Pulmonary artery endothelial cell (primary cell): ENCODE data around the gene CDX1. TPM values are rescaled to one million over a fixed set of nuclear protein-coding genes. Genes with fewer than 3 reads are reported as not detected.
A peak's percentile ranks its signal among the peaks of the same experiment; 100 is the strongest.

ENCODE experiments used
- DNase-seq: peaks from one replicate; pipeline ENCODE4 v3.0.0-alpha.2; 2011; ENCODE audit warnings: low read depth, low spot score
- total RNA-seq: library from RNA; depleted of rRNA; stranded (reverse); fragments of >200 nt; gene quantifications from 2 replicates; pipeline ENCODE4 v1.2.3, GENCODE V29; 2014

The CDX1 gene
- total RNA-seq: not detected in 2 replicates

DNA sequence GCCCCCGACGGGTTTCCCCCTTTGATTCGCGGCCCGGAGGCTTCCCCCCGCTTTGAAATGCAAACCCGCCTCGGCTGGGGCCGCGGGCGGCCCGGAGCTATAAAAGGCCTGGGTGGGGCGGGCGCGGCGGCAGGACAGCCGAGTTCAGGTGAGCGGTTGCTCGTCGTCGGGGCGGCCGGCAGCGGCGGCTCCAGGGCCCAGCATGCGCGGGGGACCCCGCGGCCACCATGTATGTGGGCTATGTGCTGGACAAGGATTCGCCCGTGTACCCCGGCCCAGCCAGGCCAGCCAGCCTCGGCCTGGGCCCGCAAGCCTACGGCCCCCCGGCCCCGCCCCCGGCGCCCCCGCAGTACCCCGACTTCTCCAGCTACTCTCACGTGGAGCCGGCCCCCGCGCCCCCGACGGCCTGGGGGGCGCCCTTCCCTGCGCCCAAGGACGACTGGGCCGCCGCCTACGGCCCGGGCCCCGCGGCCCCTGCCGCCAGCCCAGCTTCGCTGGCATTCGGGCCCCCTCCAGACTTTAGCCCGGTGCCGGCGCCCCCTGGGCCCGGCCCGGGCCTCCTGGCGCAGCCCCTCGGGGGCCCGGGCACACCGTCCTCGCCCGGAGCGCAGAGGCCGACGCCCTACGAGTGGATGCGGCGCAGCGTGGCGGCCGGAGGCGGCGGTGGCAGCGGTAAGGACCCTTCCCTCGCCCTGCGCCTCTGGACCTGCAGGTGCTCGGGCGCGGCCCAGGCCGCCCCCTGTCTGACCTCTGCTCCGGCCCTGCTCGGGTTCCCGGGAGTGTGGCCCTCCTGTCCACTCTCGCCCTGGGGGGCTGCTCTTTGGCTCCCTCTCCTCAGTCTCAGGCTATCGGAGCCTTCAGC, at the start of gene CDX1:
CDX1 (plus strand) TSS at position 129 of the 862 bp plus-strand sequence; CDS start at position 228, 99 bp downstream.
- DNase-seq: no peak

DNA sequence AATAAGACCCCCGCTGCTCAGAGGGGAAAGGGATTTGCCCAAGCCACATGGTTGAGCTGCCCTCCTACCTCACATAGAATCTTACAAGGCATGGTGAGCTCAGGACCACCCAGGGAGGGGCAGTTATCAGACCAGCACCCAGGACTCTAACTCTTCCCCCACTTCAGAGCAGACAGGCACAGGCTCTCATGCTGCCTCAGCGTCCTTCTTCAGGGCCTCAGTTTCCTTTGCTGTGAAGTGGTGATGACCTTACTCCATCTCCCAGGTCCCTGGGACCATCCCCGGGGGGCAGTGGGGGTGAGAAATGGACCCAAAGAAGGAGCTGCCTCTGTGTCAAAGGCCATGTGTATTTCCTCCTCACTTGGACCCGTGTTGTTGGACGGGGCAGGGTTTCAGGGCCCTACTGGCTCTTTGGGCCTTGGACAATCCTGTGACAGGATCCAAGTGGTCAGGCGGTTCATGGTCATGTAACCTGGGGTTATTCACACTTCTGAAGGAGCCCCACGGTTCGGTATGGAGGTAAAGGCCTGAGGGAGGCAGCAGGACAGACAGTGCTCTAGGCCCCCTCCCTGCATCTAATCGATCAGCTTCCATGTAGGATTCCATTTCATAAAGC, 48.5 kb upstream of the CDX1 start:
- DNase-seq: no peak

DNA sequence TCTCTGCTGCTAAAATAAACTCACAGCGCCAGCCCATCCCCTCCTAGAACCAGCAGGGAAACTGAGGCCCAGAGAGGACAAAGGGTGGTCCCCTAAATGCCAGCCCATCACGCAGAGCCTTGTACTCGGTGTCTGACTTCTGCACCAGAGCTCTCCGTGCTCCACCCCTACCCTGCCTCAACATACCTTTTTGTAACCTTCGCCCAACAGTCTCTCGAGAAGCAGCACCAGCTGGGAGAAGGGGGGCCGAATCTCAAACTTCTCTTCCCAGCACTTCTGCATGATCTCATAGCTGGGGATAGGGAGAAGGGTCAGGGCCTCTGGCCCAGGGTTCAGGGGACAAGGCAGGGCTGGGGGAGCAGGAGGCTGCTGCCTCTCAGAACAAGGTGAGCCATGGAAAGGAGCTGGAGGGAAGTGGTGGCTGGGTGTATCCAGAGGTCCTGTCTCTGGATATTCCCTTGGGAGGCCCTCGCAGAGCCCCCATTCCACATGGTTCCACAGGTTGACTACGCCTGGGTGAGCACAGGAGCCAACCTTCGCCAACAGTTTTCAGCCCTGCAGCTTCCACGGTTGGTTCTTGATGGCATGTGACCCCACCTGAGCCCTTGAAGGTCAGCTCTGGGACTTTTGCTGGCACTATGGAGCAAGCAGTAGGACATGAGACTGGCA, 47.9 kb upstream of the CDX1 start:
- DNase-seq: no peak

GRCh38 chr5:150119421-150120061, 47.0 kb upstream of the CDX1 start:
- no peak for DNase-seq

DNA sequence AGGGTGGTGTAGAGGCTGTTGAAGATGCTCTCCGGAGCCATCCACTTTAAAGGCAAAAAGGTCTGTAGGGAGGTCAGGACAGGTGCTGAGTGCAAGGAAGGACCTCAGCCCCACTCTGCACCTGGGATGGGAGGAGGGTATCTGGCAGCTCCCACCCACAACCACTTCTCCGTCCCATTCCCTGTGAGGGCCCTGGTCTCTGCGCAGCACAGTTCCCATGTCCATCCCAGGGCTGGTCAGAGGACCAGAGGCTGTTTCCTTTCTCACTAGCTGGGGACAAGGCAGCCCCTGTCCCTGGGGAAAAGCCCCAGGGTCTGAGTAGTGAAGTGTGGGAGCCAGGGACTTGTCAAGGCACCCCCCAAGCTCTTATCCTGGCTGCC, 46.5 kb upstream of the CDX1 start:
- DNase-seq: no peak

- no peak for DNase-seq
These were observed 45.7 kb upstream of the CDX1 start for GRCh38 chr5:150120617-150121447.

GRCh38 chr5:150121448-150122157, 45.0 kb upstream of the CDX1 start:
- DNase-seq: no peak

- no peak for DNase-seq
These were observed 44.4 kb upstream of the CDX1 start for GRCh38 chr5:150122158-150122510.

DNA sequence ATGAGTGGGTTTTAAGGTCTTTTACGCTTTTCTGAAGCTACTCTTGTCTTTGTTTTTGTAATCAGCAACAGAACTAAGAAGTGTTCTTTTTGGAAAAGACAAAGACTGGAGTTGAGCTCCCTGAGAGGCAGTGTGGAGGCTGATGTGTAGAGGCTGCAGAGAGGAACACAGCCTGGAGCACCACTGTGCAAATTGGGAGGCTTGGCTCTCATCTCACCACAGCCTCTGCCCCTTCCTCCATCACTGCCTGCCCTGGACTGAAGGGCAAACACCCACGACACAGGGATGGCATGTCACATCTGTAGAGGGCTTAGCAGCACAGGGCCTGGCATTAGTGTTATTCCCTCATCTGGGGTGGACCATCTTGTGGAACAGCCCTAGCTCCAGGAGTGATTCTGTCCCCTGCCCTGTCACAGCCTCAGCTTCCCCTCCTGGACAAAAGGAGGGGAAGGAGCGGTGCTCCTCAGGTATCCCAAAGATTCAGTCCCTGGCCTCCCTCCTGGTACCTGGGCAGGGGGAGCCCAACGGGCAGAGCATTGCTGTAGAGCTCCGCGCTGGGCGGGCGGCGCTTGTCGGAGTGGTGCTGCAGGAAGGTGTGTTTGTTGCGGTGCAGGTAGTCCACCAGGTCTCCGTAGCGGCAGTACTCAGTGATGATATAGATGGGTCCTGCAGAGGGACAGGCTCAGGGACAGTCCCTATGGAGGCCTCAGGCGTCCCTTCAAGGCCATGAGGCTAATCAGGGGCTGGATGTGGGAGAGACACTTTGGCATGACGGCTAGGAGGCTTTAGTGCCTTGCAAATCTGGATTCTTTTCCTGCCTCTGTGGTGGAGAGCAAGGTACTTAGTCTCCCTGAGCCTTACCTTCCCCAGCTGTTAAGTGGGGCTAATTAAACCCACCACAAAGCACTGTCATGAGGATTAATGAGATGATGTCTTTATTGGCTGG, 43.8 kb upstream of the CDX1 start:
- DNase-seq: no peak

- DNase-seq: no peak
These were observed 43.0 kb upstream of the CDX1 start for GRCh38 chr5:150123542-150123941.

DNA sequence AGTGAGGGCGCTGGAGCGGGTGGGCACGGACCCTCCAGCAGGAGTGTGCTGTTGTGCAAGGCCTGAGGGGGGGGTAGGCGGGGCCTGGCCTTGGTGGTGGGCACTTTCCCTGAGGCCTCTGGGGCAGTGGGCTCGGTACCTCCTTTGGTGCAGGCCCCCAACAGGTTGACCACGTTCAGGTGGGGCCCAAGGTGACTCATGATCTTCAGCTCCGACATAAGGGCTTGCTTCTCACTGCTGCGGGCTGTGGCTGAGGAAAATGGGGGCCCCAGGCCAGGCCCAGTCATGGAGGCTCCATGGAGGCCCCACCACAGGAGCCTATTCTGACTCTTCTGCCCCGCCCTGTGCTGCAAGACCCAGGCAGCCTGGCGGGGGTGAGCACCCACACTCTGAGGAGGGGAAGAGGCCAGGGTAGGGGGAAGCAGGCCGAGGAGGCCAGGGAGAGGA, 42.4 kb upstream of the CDX1 start:
- DNase-seq: no peak

DNA sequence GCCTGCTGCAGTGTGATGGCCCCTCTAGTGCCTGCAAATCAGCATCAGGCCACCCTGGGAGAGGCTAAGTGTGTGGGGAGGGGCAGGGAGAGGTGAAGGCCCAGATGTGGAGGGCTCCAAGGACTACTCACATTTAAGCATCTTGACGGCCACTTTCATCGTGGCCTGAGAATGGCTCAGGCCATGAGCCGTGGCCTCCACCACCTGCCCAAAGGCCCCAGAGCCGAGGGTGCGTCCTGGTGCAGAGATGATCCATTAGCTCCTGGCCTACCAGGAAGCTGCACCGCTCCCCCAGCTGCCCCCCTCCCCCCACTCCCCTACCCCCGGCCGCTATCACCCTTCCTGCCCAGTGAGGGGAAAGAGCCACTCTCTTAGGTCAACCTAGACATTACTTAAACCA, 42.0 kb upstream of the CDX1 start:
- DNase-seq: no peak

DNA sequence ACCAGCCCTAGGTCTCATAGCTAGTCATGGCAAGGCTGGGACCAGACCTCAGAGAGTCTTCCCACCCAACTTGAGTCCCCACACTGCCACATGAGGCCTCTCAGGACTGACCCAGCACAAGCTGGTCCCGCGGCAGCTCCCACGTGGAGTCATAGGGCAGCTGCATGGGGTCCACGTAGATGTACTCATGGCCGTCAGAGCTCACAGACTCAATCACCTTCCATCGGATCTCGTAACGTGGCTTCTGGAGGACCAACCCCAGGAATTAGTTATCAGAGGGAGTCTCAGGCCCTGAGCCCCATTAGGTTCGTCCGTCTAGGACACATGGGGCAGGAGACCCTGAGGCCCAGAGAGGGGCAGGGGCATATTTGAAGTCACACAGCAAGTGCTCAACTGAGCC, 41.2 kb upstream of the CDX1 start:
- no peak for DNase-seq

DNA sequence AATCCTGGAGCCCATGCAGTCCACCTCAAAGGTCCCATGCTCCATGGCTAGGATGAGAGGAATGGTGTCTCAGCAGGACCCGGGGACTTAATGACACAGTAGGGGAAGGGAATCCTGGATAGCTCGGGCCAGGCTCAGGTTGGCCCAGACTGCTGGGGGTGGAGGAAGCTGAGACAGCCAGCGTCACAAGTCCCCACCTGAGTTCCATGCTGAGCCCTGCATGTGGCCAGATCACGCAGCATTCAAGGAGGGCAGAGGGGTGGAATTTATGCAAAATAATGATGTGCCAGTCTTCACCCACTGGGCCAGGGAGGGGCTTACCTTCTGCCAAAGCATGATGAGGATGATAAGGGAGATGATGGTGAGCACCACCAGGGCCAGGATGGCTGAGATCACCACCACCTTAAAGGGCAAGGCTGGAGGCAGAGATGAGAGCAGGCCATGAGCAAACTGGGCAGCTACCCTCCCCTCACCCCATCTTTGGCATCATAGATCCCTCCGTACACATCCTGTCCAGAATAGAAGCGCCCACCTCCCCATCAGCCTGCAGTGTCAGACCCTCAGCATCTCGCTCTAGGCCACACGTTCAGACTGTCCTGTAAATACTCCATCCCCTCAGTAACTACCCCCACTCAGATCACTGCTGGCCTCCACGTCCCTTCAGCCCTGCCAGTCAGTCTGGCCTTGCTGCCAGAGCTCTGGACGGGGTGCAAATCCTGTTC, 40.2 kb upstream of the CDX1 start:
- no peak for DNase-seq

DNA sequence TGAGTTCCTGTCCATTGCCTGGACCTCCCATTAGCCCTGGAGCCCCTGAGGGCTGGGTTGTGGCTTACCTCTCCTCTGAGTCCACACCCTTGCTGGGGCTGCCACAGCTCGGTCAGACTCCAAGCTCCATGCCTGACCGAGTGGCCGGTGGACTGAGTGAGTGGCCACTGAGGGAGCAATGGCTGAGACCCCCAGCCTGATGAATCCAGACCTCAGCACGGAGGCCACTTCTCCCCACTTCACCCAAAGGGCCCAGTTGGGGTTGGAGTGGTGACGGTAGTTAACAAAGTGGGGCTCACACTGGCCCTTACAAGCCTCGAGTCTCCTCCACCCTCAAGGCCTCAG, 39.7 kb upstream of the CDX1 start:
- DNase-seq: no peak

DNA sequence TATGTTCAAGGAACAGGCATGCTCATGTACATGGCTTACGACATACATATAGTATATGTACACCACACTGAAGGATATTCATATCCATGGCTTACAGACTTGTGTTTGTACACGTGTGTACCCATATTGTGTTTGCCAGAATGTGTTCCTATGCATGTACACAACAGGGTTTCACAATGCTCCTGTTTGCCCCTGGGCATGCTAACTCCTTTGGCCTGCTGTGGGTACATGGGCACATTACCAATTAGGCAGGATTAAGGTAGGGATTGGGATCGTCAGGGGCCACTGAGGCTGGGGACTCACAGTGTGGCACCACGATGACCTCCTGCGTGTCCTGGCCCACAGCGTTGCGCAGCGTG, 37.1 kb upstream of the CDX1 start:
- DNase-seq: no peak

DNA sequence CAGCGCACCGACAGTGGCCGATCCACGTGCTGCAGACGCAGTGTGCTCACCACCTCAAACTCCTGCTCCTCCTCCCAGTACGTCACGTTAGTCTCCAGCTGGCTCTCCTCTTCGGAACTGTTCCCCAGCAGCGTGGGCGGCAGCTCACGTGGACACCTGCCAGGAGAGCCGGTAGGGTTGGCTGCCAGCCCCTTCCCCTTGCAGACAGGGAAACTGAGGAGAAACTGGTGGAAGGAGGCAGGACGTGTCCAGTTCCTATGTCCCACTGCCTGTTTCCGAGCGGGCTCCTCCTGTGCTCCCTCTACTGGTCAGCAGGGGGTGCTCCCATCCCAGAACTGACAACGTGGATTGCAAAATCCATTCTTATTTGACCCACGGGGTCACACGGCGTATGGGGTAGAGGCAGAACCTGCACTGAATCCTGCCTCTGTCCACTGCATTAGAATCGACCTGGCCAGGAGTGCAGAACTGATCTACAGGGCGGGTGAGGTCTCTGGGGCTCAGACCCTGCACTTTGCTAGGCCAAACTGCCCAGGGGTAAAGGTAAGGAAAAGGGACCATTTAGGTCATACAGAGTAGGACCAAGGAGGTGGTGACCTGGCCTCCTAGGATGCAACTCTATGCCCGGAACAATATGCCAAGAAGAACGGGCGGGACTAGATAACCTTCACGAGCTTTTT, 36.6 kb upstream of the CDX1 start:
- DNase-seq: peak; percentile 17

DNA sequence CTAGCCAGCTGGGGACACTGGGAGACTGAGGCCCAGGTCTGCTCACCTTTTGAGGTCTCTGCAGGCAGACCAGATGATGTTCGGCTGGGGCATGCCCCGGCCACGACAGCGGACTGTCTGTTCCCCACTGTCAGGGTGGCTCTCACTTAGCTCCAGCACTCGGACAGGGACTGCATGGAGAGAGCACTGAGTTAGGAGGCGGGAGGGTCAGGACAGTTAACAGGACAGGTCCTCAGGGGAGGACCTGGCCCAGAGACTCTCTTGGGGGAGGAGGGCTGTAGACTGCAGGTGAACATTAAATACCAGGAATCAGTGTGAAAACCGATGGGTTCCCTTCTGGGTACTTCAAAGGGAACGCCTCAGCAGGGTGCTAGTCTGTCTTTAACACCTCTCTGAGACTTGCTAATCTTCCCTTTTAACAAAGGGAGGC, 36.1 kb upstream of the CDX1 start:
- DNase-seq: no peak
